ENCODE measurements around the gene RAPGEF5. TPM values are rescaled to one million over a fixed set of nuclear protein-coding genes. Genes with fewer than 3 reads are reported as not detected.
"Not testable (repeated sequence)": the region's sequence is repeated elsewhere in the genome, so short reads cannot be mapped to it uniquely, and the experiment has no call there.

Gene RAPGEF5
- polyA plus RNA-seq, 5 donors: 47.2 to 88.7 (median 72.8) TPM

DNA sequence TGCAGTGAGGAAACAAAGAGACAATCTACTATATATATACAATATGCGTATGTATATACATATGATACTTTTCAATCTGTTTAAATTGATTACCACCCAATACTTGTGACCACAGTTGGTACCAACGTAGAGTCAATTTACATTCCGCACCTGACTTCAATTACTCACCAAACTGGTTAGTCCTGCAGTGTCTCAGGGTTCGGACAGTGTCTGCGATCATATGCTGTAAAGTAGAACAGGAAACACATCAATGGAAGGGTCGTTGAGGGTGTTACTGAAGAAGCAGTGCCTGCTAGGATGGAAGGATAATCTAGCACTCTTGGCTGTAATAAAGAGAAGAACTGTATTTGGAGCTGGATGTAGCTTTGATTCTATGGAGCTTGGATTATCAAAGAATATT, 231.5 kb downstream of the RAPGEF5 start:
- no peak for DNase-seq

GRCh38 chr7:22124941-22125340, 232.0 kb downstream of the RAPGEF5 start:
- no peak for DNase-seq

- DNase-seq: no peak
Observed at GRCh38 chr7:22123139-22123538, 233.8 kb downstream of the RAPGEF5 start.

GRCh38 chr7:22121702-22122474, 235.1 kb downstream of the RAPGEF5 start:
- no peak for DNase-seq

DNA sequence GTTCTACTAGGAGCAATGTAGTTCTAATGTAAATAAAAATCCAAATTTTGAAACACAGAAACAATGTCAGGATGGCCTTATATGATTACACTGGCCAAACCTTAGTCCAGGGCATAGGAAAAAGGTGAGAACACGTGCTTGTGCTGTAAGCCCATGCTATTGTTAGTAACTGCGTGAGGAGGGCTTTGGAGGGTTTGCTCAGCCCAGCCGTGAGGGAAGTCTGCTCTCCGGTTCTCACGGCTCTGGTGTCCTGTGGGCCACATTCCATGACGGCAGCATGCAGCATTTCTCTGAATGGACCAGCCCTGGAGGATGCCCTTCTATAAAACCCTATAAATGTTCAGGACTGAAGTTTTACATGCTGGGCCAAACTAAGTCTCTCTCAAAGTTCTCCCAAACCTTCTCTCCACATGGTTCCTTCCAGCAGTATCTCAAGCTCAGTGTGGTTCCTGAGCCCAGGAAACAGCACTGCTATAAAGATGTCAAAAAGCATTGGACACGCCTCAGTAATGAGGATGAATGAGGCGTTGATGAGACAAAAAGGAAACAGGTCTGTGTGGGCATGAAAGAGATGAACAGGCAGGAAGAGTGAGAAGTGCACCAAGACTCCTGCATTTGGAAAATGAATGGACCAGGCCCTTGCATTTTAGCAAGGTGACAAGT, 236.4 kb downstream of the RAPGEF5 start:
- DNase-seq: no peak

GRCh38 chr7:22117222-22117621, 239.7 kb downstream of the RAPGEF5 start:
- no peak for DNase-seq

DNA sequence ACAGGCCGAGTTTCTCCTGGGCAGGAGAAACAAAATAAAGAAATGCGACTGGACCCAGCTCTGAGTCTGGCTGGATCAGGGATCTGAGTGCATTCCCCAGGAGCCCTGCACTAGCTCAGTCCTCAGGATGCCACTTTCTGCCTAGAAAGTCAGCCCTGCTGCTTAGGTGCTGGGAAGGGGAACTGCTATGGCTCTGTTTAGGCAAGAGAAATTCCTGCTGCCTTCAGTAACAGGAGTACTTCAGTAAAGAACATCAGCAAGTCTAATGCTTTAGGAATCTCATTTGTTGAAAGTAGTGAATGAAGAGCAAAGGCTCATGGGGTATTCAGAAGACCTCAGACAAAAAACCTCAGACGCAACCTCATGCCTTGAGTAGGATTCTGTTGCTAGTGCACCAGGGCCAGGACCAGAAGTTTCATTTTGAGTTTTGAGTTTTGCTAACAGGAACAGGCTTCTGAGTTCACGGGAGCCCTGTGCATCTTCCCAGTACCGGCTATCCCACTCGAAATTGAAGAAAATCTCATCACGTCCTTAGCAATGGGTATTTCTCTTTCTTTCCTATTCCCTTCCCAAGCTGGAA, 240.4 kb downstream of the RAPGEF5 start:
- DNase-seq: no peak

GRCh38 chr7:22115689-22116088, 241.3 kb downstream of the RAPGEF5 start:
- DNase-seq: no peak

DNA sequence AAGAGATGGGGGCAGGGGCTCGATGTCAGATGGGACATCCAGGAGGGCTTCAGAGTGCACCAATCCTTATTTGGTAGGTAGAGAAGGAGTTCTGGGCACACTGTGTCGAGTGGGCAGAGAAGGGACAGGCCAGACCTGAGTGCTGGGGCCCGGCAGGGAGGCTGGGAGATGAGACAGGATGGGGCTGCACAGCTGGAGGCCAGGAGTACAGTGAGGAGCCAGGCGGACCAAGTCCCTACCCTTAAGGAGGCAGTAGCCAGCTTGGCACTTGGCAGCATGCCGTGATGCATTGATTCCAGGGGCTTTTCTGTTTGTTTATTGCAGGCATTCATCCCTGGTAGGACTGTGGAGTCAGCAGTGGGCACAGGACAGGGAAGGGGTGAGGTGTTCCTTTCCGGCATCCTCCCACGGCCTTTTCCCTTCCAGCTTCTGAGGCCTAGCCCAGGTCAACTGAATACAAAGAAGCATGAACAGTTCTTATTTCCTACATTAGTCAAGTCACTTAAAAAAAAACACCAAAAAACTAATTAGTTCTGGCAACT, 242.4 kb downstream of the RAPGEF5 start:
- no peak for DNase-seq

DNA sequence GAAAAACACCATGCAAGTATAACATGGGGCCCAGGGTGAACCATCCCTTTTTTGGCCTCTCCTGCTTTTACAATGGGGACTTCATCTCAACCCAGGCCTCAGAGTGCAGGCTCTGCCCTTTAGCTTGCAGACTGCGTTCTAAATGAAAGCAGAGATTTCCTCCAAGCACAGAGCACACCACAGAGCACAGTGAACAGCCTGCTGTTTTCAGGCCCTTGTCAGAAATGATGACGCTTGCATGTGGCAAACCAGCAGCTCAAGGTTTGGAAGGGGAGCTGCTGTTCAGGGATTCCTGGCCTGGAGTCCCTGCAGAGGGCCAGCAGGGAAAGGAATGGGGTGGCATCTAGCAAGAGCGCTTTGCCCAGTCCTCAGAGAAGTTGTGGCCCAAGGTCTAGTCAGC, 243.9 kb downstream of the RAPGEF5 start:
- no peak for DNase-seq

DNA sequence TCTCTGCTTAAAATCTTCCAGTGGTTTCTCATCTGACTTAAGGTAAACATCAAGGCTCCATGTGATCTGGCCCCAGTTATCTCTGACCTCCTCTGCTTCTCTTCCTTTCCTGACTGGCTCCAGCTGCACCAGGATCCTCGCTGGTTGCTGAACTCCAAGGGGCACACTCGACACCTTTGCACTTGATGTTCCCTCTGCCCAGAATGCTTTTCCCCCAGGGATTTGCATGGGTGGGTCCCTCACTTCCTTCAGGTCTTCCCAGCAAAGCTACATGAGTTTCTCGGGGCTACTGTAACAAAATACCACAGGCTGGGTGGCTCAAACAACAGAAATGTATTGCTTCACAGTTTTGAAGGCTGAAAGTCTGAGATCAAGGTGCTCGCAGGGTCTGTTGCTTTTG, 245.3 kb downstream of the RAPGEF5 start:
- no peak for DNase-seq

- DNase-seq: no peak
Observed at GRCh38 chr7:22110881-22111280, 246.1 kb downstream of the RAPGEF5 start.

GRCh38 chr7:22110227-22110839, 246.6 kb downstream of the RAPGEF5 start:
- peak; percentile 71 to 85 for DNase-seq

DNA sequence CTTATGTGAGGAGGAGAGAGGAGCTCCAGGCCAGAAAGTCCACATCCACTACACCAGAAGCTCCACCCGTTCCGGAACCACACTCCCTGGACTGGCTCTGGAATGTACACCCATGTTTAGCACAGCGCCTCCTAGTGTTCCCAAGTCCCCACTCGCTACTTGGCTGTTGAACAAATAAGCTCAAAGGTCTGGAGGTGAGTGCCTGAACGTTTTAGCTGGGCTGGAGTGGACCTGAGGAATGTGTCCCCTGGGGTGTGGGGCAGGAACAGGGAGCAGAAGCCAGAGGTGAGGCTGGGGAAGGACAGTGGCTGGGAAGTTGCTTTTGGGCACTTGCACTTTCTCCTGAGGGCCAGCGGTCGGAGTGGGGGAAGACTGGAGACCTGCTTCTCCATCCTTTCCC, 247.2 kb downstream of the RAPGEF5 start:
- no peak for DNase-seq

DNA sequence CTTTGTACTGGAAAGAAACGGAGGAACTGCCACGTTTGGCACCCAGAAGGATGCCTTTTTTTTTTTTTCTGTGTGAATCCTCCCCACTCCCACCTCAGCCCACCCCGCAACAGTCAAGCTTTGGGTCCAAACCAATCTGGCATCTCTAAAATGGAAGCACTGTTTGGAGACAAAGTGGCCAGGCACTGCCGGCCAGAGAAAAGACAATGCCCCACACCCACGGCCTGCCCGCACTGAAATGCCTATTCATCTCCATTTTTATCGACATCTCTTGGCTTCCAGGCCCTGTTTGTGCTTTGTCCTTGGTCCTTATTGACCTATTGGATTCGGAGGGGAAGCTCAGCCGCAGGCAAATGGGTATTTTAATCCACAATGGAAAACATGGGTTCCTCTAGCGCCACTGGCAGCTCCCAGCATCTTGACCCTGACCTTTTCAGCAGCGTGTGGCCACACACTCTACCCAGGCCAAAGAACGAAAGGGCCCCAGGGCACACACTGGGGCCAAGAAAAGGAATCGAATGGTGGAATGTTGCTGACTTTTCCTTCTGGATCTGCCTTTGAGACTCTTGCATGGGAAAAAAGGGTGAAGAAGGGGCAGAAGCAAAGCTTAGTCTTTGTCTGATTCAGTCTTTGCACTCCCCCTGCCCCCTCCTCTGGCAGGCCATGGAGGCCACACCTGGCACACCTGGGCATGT, 248.7 kb downstream of the RAPGEF5 start:
- DNase-seq: no peak

DNA sequence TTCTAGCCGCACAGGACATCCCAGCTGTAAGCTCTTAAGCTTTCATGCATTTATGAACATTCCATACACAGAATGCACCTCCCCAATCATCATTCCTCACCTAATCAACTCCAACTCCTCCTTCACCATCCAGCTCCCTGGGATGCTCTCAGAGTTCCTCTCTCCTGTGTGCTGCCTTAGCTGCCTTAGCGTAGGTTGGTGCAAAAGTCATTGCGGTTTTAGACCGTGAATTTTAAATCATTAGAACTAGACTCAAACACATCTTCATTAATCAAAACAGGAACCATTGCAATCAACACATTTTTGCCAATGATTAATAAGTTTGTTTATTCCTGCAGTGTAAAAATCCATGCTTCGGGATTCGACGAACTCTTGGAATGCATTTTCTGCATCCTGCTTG, 251.4 kb downstream of the RAPGEF5 start:
- DNase-seq: no peak

- no peak for DNase-seq
Observed at GRCh38 chr7:22094413-22095342, 262.3 kb downstream of the RAPGEF5 start.

DNA sequence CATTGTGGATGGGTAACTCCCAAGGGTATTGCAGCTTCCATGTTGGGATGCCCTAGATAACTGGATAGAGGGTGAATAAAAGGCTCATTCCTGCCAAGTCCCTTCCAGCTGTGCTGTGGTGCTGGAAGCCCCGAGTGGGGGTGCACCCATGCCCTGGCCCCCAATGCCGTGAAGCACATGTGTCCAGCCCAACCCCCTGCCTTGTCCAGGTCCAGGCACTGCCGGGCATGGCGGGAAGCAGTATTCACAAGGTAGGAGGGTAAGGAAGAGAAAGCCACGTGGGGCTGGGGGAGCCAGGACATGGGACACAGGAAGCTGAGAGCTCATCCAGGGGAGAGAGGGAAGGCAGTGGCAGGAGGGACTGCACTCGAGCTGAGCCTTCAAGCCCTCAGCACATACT, 263.0 kb downstream of the RAPGEF5 start:
- DNase-seq: no peak

GRCh38 chr7:22093001-22093400, 264.0 kb downstream of the RAPGEF5 start:
- no peak for DNase-seq

- DNase-seq: not testable (repeated sequence)
Observed at GRCh38 chr7:22090958-22091525, 265.9 kb downstream of the RAPGEF5 start.
